Cardiac fibroblast (primary cell): ENCODE measurements around the gene FAM83C.

ENCODE experiments used
- DNase-seq, 2 donors: peaks; one replicate each; pipeline versions ENCODE4 v3.0.0 to v3.0.0-alpha.2; 2010; ENCODE audit warnings: low read depth in 2 of 2
- H3K4me3 ChIP-seq, 2 donors: replicated peaks in 1 of 2; 1 replicate in 1 of 2; 2 replicates in 1 of 2; pipeline ENCODE4 v1.5.1; 2011; ENCODE audit warnings: low read depth in 2 of 2, low read length in 2 of 2, mild to moderate bottlenecking in 2 of 2, moderate library complexity in 1 of 2
- CTCF ChIP-seq: IDR thresholded peaks from one replicate; pipeline ENCODE4 v1.5.1; 2011; ENCODE audit warnings: low read depth, mild to moderate bottlenecking, low read length, inconsistent platforms

The FAM83C gene

GRCh38 chr20:35293303-35294292, 1.4 kb upstream of the FAM83C start:
- TF ChIP-seq CTCF = no peak
- no peak overlapping the region for H3K4me3 ChIP-seq

GRCh38 chr20:35292504-35293285, 470 bp upstream of the FAM83C start:
- DNase-seq = no peak
- no peak for TF ChIP-seq CTCF
- no peak overlapping the region for H3K4me3 ChIP-seq

More at GRCh38 chr20:35293303-35294292, 1.4 kb upstream of the FAM83C start:
- no peak for DNase-seq

- no peak for DNase-seq
- no peak for TF ChIP-seq CTCF
- H3K4me3 ChIP-seq = no peak overlapping the region
These were observed 1.3 kb downstream of the FAM83C start for GRCh38 chr20:35290887-35291417.

- TF ChIP-seq CTCF = no peak
- H3K4me3 ChIP-seq = no peak overlapping the region
- DNase-seq = no peak
These were observed 1.9 kb downstream of the FAM83C start for GRCh38 chr20:35290186-35290886.

- no peak overlapping the region for H3K4me3 ChIP-seq
- no peak for TF ChIP-seq CTCF
- no peak for DNase-seq
These were observed 3.7 kb downstream of the FAM83C start for GRCh38 chr20:35288325-35289060.
